GM10266 (cell line): Measurements from ENCODE around the gene PCNX3.

Source experiments
- DNase-seq: peaks from one replicate; pipeline ENCODE4 v3.0.0; 2012; ENCODE audit errors: extremely low spot score
- TF ChIP-seq, protein P1 (sequence below): IDR thresholded peaks from 2 replicates; pipeline ENCODE4 v1.5.1; 2012; ENCODE audit warnings: mild to moderate bottlenecking, low read depth; ENCODE audit not compliant: control insufficient read depth, insufficient read depth; ENCODE audit errors: missing control alignments

Gene PCNX3

DNA sequence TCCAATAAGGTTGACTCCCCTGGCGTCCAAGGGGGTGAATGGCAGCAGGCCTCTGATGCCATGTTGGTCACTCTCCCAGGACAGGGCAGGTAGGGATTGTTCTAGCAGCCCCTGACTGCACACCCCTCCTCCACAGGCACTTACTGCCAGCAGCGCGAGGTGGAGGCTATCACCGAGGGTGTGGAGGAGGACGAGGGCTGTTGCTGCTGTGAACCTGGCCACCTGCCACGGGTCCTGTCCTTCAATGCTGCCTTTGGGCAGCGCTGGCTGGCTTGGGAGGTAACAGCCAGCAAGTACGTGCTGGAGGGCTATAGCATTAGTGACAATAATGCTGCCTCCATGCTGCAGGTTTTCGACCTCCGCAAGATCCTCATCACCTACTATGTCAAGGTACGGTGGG is 14.6 kb downstream of the PCNX3 start:
- no peak for DNase-seq
- TF ChIP-seq, protein P1, sequence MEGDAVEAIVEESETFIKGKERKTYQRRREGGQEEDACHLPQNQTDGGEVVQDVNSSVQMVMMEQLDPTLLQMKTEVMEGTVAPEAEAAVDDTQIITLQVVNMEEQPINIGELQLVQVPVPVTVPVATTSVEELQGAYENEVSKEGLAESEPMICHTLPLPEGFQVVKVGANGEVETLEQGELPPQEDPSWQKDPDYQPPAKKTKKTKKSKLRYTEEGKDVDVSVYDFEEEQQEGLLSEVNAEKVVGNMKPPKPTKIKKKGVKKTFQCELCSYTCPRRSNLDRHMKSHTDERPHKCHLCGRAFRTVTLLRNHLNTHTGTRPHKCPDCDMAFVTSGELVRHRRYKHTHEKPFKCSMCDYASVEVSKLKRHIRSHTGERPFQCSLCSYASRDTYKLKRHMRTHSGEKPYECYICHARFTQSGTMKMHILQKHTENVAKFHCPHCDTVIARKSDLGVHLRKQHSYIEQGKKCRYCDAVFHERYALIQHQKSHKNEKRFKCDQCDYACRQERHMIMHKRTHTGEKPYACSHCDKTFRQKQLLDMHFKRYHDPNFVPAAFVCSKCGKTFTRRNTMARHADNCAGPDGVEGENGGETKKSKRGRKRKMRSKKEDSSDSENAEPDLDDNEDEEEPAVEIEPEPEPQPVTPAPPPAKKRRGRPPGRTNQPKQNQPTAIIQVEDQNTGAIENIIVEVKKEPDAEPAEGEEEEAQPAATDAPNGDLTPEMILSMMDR: no peak

DNA sequence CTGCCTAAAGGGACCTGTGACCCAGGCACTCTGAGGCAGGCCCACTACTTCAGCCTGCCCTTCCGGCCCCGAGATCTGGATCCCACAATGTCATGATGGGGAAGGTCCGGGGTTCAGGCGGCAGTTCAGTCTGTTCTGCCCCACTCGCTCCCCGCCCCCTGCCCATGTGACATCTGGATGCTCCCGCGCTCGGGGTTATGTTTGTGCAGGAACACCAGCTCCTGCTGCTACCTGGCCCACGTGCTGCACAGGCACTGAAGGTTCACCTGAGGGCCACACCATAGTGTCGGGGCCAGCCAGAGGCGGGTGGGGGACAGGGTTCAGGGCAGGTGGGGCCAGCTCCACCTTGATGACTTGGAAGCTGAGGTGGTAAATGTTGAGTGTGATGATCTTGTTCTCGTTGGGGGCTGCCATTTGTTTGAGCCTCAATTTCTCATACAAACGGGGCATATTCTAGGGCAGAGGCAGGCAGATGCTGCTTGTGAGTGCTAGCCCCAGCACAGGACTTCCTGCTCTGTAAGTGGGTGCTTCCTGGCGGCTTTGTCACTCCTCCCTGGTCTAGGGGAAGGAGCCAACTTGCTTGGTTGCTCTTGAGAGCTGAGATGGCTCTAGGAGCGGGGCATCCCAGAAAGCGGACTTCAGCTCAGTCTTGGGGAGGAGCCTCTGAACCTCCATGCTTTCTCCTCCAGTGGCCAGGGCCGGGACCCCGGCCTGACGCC is 18.0 kb downstream of the PCNX3 start:
- TF ChIP-seq, protein P1: no peak
- no peak for DNase-seq

DNA sequence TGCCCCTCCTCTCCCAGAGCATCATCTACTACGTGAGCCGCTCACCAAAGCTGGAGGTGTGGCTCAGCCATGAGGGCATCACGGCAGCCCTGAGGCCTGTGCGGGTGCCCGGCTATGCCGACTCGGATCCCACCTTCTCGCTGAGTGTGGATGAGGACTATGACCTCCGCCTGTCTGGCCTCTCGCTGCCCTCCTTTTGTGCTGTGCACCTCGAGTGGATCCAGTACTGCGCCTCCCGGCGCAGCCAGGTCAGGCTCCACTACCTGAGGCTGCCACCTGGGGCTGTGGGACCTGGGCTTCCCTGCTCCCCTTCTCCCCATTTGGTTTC is 18.5 kb downstream of the PCNX3 start:
- TF ChIP-seq, protein P1: no peak
- no peak for DNase-seq

DNA sequence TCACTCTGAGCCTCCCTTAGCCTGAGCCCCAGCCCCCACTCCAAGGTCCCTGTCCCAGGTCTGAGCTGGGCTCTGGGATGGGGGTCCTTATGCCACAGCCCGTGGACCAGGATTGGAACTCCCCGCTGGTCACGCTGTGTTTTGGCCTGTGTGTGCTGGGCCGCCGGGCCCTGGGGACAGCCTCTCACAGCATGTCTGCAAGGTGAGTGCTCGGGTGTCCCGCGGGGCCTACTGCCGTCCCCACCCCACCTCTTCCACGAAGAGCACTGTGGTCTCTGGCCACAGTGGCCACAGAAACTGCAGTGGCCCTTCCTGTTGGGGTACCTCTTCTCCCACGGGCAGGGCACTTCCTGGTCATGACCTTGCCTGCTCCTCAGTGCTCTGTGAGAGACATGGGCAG is 18.9 kb downstream of the PCNX3 start:
- TF ChIP-seq, protein P1: no peak
- no peak for DNase-seq

DNA sequence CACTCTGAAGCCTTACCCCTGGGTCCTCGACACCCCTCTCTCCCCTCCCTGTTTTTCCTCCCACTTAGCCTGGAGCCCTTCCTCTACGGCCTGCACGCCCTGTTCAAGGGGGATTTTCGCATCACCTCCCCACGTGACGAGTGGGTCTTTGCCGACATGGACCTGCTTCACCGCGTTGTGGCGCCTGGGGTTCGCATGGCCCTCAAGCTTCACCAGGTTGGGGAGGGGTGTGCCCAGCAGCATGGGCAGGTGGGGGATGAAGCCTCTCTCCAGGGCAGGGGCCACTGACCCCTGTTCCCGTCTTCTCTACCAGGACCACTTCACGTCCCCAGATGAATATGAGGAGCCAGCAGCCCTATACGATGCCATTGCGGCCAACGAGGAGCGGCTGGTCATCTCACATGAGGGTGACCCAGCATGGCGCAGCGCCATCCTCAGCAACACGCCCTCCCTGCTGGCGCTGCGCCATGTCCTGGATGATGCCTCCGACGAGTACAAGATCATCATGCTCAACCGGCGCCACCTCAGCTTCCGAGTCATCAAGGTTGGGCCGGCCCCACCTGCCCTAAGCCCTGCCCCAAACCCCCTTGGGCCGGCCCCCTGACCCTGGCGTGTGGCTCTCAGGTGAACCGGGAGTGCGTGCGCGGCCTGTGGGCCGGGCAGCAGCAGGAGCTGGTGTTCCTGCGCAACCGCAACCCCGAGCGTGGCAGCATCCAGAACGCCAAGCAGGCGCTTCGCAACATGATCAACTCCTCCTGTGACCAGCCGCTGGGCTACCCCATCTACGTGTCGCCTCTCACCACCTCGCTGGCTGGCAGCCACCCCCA is 19.5 kb downstream of the PCNX3 start:
- DNase-seq: no peak
- TF ChIP-seq, protein P1: no peak

DNA sequence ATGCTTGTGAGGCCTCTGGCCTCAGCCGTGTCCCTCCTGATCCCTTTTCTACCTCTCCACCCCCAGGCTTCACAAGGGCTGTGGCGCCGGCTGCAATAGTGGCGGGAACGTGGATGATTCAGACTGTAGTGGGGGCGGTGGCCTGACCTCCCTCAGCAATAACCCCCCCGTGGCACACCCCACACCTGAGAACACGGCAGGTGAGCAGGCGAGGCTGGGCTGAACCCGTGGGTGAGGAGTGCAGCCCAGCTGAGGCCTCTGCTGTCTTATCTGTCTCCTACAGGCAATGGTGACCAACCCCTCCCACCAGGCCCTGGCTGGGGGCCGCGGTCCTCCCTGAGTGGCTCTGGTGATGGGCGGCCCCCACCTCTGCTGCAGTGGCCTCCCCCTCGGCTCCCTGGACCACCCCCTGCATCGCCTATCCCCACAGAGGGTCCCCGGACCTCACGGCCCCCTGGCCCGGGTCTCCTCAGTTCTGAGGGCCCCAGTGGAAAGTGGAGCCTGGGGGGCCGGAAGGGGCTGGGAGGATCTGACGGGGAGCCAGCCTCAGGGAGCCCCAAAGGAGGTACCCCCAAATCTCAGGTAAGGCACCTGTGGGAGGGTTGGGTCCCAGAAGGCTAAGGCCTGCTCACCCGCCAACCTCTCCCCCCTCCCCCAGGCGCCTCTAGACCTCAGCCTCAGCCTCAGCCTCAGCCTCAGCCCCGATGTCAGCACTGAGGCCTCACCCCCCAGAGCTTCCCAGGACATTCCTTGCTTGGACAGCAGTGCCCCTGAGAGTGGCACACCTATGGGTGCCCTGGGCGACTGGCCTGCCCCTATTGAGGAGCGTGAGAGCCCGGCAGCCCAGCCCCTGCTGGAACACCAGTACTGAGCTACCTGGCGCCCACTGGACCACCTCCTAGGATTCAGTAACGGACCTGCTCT is 20.8 kb downstream of the PCNX3 start:
- DNase-seq: no peak
- TF ChIP-seq, protein P1: no peak
